HS-5 (cell line): ENCODE data around the gene SPEM3.

Experiments
- DNase-seq: peaks from one replicate; pipeline ENCODE4 v3.0.0-alpha.2; 2012; ENCODE audit warnings: low read depth

SPEM3 gene

DNA sequence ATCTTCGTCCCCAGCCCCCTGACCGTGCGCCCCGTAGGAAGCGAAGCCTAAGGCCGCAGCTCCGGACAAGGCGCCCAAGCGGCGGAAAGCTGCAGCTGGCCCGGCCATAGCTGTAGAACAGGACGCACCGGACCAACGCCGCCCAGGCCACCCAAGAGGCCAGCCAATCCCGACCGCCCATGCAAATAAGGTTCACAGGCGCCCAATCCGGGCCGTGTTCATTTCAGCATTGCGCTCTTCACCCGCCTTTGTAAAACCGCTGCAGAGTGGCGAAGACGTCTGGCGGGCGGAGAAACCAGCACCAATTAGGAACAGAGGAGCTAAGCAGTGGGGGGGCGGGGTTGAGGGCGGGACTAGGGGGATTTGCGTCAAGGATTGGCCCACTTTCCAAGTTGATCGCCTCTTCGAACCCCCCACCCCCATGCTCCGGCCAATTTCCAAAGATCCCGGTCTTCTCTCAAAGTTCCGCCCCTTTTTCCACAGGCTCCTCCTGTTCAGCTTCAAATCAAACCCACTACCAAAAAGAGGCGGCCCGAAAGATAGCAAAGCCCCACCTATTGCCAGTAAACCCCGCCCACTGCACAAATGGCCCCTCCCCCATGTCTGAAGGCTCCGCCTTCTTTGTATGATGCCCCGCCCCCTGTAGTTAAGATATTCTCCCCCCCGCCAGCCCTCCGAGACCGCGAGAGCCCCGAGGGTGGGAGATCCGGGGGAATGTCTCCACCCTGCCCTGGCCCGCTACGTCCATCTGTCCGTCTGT is 24.5 kb upstream of the SPEM3 start, which contains the start of gene TMEM256:
Gene TMEM256, minus strand, starts transcription at position 121 of the 760 bp plus-strand sequence. Its CDS starts 13 bp downstream, at position 108.
- peak; percentile 98 for DNase-seq

DNA sequence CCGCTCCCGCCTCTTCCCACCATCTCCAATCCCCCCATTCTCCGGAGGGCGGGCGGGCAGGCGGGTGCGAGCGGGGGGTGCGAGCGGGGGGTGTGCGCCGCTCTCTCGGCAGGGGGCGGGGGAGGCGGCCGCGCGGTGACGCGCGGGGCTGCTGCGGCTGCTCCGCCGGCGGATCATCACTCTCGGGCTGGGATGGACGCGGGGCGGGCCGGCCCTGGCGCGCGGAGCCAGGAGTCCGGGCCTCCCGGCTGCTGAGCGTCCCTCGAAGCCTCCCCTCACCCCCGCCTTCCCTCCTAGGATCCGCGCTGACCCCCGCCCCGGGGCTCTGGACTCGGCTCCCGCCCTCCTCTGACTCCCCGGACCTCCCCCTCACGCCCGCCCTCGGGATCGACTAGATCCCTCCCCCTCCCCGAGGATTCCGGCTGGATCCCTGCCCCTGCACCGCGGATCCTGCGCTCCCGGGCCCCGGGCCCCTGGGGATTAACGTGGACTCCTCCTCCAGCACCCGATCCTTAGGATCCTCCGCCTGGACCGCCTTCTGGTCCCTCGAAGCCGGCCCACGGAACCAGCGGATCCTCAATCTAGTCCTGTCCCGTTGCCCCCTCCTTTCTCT is 23.8 kb upstream of the SPEM3 start:
- DNase-seq = no peak

DNA sequence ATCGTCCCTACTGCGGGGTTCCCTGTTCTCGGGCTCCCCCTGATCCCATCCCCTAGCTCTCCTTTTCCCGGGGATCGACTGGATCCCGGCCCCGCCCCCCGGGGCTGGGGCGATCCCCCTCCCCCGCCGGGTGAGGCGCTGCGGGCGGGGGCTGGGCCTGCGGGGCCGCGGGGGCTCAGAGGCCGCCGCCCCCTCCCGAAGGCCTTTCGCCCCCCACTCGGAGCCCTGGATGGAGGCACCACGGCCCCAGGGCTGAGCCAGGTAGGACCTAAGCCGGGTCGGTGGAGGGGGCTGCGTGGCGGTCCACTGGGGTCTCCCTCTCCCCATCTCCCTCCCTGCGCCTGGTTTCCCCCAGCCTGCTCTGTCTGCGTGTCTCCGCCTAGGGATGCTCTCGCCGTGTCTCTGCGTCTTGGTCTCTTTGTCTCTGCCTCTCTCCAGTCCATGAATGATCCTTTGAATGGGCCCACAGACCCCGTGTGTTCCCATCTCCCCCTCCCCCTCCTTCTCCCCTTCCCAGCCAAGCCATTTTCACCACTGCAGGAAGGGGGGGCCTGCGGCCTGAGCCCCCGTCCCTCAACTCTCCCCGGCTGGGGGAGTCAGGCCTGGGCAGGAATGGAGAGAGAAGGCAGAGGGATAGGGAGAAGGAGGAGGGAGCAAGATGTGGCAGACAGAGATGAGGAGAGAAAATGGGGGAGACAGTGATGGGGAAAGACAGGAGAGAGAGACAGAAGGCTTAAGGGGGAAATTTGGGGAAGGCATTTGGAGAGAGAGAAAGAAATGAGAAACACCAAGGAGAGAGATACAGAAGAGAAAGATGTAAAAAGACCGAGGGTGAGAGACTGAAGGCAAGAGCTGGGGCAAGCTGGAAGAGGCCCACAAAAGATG is 23.1 kb upstream of the SPEM3 start:
- DNase-seq = no peak

DNA sequence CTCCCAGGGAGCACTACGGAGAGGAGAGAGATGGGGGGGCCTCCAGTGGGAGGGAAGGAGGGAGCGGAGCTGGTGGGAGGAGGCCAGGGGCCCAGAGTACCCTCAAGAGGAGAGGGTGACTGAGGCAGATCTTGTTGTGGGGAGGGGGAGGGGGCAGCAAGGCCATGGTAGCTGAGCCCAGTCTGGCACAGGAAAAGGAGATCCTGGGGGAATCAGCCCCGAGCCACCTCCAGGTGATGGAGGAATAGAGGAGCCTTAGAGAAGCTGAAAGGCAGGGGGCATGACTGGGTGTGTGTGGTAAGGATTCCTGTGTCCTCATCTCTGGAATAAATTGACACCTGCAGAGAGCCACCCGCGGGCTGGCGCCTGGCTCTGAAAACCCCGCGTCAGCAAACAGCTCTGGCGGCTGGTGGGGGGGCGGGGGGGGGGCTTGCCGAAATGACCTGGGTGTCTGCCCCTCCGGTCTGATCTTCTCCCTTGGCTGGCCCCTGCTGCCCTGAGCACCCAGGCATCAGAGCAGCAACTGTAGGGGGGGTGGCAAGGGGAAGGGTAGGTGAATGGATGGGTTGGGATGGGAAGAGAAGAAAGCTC is 22.3 kb upstream of the SPEM3 start:
- DNase-seq = no peak

DNA sequence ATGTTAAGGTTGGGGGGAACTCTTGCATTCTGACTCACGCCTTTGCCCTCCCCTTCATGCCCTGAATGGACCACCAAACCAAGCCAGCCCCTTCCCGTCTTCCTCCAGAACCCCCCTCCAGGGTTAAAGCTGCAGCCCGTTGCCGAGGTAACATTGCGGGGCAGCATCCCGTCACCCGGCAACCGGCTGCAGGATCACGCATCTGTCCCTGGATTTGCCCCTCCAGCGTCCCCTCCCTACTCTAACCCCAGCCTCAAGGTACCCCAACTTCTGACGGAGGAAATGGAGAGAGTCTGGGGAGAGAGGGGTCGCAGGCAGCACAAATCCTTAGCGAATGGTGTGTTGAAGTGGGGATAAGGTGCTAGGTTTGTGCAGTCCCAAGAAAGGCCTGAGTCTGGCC is 21.6 kb upstream of the SPEM3 start:
- no peak for DNase-seq

DNA sequence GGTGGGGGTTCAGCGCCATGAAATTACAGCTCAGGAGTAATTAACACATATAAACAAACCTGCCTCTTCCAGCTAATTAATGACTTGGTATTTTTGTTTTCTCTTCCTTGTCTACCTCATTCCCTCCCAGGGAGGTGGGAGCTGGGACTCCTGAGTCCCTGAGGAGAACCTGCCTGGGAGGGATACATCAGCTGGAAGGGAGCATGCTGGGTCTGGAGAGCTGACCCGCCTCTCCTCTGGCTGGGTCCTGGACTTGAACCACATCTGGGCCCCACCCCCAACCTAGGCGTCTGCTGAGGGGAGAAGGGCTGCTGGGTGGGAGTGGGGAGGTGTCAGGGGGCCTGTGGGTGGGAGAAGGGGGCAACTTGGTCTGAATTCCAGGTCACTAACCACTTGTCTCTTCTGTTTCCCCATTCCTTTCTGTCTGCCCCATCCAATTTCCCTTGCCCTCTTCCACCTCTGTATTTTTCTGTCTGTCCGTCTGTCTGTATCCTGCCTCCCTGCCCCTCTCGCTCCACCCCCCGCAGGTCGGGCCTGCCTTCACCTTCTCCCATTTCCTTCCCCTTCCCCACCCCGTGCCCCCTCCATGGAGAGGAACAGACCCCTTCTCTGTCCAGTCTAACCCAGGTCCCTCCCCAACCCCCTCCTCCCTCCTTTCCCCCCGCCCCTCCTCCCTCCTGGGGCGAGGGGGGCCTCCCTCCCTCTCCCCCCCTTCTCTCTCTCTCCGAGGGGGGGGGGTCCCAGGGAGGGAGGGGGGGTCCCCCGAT is 21.0 kb upstream of the SPEM3 start, which contains the start of gene NLGN2:
Gene NLGN2, plus strand, starts transcription at position 361 of the 767 bp plus-strand sequence. CDS start 411 bp downstream, outside the sequence.
- DNase-seq = no peak

DNA sequence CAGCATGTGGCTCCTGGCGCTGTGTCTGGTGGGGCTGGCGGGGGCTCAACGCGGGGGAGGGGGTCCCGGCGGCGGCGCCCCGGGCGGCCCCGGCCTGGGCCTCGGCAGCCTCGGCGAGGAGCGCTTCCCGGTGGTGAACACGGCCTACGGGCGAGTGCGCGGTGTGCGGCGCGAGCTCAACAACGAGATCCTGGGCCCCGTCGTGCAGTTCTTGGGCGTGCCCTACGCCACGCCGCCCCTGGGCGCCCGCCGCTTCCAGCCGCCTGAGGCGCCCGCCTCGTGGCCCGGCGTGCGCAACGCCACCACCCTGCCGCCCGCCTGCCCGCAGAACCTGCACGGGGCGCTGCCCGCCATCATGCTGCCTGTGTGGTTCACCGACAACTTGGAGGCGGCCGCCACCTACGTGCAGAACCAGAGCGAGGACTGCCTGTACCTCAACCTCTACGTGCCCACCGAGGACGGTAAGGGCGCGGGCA is 20.4 kb upstream of the SPEM3 start:
- no peak for DNase-seq

DNA sequence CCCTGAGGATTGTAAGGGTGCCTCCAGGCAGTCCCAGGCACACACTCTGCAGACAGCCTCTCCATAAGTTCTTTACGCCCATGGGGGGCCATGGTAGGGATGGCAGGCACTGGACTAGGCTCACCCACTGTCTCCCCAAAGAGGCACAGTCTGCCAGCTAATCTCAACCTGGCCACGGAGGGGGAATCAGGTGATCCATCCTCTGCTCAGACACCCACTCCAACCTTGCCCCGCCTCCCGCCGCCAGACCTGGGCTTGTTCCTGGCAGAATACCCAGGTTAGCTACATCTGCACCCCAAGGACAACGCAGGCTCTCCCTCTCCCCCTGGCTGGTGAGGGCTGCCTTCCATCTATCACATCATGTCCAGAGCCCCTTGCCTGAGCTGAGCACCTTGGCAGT is 19.8 kb upstream of the SPEM3 start:
- no peak for DNase-seq

DNA sequence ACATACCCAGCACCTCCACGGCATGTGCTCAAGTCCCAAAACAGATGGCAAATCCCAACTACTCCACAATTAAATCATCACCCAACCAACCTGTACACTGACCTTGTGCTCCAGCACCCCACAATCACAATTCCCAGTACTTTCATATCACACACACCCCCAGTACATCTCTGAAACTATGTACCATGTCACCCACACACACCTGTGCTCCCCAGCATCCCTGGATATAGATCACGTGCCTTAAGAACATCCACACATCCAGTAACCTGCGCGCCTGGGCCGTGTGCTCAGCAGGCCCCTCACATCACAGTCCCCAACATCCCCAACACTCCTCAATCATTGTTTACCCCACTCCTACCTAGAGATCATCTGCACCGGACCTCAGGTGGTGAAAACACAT is 18.9 kb upstream of the SPEM3 start:
- DNase-seq = no peak

DNA sequence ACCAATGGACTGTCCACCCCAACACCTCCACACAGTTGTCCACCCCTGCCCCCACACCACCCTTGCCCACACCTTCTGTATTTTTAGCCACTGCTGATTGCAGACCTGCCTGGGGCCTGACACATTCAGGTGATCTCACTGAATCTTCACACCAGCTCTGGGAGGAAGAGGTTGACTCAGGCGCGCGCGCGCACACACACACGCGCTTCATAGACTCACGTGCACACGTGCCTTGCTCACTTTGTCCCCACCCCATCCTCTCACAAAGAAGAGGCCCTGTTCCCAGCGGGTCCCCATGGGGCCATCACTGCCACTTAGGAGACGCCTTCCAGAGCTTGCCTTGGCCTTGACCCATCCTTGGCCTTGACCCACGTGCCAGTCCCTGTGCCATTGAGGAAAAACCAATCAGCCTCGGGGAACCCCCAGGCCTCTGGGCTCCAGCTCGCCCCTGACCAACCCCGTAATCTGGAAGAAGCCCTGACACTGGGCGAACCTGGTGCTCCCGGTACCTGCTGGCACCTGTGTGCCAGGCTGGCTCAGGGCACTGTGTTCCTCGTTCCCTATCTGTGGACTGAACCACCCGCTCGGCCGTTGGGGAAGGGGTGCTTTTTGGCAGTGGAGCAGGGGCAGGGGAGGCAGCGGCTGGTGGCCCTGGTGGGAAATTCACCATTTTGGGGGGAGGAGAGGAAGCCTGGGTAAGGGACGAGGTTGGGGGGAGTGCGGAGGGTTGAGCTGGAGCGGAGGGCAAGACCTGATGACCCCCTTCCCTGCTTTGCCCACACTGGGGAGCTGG is 17.8 kb upstream of the SPEM3 start:
- no peak for DNase-seq

DNA sequence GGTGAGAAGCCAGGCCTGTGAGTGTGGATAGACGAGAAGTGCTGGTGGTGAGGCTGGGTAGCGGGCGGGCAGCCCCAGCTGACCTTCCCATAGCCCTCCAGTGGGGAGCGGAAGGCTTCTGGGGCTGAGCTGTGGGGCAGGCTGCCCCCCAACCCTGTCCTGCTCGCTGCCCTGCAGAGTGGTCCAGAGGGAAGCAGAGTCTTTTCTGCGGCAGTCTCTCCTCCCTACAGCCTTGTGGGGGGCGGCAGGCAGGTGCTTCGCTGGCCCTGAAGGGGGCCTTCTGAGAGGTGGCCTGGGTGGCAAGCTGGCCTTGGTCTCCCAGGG is 17.3 kb upstream of the SPEM3 start:
- no peak for DNase-seq

DNA sequence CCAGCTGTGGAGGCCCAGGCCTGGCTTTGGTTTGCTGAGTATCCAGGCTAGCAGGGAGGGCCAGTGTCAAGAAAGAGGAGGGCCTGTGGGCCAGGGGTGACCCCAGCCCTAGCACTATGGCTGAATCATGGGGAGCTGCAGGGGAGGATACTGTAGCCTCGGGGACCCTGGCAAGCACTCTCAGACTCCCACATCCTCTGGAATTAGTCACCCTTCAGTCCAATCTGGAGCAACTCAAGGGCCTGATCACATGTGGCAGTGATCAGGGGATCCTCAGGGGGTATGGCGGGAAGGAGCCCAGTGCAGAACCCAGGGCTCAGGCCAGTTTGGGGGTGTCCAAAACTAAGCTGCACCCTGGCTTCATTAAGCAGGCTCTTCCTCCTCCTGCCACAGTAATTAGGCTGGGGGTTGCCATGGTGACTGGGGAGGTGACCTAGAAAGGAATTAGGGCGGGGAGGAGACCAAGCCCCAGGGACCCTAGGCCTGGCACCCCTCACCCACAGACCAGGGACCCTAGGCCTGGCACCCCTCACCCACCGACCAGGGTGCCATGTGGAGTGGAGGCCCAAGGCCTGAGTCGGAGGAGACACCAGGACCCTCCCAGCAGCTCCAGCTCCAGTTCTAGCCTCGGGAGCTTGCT is 15.2 kb upstream of the SPEM3 start:
- DNase-seq = no peak

DNA sequence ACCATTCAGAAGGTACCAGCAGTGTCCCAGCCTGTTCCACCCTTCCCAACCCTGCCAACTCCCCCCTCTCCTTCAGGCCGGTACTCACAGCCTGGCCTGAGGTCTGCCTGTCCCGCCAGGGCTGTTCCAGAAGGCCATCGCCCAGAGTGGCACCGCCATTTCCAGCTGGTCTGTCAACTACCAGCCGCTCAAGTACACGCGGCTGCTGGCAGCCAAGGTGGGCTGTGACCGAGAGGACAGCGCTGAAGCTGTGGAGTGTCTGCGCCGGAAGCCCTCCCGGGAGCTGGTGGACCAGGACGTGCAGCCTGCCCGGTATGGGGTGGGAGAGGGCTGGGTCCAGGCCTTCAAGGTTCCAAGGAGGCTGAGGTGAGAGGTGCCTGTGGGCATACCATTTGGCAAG is 13.8 kb upstream of the SPEM3 start:
- DNase-seq = no peak

DNA sequence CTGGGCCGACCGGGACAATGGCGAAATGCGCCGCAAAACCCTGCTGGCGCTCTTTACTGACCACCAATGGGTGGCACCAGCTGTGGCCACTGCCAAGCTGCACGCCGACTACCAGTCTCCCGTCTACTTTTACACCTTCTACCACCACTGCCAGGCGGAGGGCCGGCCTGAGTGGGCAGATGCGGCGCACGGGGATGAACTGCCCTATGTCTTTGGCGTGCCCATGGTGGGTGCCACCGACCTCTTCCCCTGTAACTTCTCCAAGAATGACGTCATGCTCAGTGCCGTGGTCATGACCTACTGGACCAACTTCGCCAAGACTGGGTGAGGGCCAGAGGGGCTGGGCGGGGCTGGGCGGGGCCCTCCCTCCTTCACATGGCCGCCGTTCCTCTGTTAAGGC is 12.9 kb upstream of the SPEM3 start:
- DNase-seq = no peak

DNA sequence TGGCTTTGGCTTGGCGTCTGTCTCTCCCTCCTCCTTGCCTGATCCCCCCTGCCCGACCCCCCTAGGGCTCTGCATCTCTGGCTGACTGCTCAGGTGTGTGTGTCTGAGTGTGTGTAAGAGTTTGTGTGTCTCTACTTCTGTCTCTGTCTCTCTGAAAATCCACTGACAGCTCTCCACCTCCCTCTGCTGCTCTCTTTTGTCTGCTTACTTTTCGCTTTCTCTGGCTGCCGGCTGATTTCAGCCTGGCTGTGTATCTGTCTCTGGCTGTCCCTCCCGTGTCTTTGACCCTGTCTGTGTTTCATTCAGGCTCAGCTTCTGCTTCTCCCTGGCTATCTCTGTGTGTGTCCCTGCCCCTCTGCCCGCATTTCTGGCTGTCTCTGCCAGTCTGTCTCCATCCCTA is 12.3 kb upstream of the SPEM3 start:
- DNase-seq = no peak

DNA sequence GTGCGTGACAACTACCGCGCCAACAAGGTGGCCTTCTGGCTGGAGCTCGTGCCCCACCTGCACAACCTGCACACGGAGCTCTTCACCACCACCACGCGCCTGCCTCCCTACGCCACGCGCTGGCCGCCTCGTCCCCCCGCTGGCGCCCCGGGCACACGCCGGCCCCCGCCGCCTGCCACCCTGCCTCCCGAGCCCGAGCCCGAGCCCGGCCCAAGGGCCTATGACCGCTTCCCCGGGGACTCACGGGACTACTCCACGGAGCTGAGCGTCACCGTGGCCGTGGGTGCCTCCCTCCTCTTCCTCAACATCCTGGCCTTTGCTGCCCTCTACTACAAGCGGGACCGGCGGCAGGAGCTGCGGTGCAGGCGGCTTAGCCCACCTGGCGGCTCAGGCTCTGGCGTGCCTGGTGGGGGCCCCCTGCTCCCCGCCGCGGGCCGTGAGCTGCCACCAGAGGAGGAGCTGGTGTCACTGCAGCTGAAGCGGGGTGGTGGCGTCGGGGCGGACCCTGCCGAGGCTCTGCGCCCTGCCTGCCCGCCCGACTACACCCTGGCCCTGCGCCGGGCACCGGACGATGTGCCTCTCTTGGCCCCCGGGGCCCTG is 11.5 kb upstream of the SPEM3 start:
- no peak for DNase-seq

DNA sequence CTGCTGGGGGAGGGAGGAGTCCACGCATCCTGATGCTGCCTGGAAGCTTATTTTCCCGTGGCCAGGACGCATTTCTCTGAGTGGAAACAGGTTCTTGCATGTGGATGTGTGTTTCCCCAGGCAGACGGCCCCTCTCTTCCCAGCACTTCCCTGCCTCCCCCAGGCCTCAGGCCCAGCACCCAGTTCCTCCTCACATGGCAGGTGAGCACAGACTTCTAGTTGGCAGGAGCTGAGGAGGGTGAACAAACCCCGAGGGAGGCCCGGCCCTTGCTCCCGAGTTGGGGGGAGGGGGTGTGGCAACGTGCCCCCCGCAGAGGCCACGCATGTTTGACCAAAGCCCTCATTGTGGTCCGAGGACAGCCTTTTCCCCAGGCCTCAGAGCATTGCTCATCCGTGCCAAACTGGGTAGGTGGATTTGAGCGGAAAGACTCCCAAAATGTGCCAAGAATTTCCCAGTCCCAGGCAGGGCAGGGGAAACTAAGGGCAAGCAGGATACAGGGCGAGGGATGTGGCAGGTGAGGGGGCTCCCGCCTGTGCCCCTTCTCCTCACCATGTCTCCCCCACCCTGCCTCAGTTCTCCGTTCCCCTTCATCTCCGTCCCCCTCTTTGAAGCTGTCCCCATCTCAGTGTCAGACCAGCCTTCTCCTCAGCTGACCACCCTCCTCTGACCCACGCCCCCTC is 10.0 kb upstream of the SPEM3 start:
- no peak for DNase-seq

DNA sequence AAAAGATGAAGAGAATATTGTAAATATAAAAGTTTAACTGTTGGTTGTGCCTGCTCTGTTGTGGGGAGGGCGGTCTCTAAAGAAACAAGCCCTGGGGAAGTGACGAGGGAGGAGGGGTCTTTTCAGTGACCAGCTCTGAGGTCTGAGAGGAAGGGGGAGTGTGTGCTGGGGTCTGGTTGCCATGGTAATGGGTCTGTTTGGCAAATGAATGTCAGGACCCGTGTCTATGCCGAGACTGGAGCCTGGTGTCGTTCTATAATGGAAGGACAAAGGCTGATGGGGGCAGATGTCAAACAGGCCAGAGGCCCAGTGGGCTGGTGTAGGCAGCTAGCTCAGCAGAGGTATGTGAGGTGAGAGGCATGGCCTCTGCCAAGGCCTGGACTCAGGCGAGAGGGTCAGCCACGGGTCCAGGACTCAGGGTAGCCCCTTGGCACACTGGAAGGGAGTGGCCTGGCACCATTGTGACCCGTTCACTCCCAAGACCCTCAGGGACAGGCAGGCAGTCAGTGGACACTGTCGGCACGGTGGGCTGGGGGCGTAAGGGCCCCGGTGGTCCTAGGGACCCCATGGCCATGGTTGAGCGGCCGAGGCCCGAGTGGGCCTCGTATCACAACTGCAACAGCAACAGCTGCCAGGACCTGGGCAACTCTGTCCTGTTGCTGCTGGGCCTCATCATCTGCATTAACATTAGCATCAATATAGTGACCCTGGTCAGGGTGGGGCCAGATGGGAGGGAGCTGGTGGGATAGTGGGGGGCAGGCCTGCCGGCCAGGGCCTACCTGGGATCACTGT is 8.6 kb upstream of the SPEM3 start, which contains the start of gene SPEM1:
Gene SPEM1, plus strand, starts transcription at position 506 of the 792 bp plus-strand sequence. Its CDS starts 61 bp downstream, at position 567.
- no peak for DNase-seq
